ENCODE data around the gene S100A10.

- TF ChIP-seq POLR2A (IDR thresholded peaks at IDR 0.05) = no peak
- TF ChIP-seq, protein P1, sequence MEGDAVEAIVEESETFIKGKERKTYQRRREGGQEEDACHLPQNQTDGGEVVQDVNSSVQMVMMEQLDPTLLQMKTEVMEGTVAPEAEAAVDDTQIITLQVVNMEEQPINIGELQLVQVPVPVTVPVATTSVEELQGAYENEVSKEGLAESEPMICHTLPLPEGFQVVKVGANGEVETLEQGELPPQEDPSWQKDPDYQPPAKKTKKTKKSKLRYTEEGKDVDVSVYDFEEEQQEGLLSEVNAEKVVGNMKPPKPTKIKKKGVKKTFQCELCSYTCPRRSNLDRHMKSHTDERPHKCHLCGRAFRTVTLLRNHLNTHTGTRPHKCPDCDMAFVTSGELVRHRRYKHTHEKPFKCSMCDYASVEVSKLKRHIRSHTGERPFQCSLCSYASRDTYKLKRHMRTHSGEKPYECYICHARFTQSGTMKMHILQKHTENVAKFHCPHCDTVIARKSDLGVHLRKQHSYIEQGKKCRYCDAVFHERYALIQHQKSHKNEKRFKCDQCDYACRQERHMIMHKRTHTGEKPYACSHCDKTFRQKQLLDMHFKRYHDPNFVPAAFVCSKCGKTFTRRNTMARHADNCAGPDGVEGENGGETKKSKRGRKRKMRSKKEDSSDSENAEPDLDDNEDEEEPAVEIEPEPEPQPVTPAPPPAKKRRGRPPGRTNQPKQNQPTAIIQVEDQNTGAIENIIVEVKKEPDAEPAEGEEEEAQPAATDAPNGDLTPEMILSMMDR (IDR thresholded peaks at IDR 0.05) = no peak
Measured at GRCh38 chr1:151960780-151961513, 32.7 kb downstream of the S100A10 start.

Data from body of pancreas (tissue), 4 donors.